Anterior cingulate cortex (tissue), 58 donors: ENCODE results near the gene LCA5.
"Not testable (repeated sequence)": the region's sequence is repeated elsewhere in the genome, so short reads cannot be mapped to it uniquely, and the experiment has no call there.

Experiments
- DNase-seq, 58 donors: peaks; one replicate each; lab custom pipeline; 2025; lab: John Stamatoyannopoulos, UW

LCA5 gene

DNA sequence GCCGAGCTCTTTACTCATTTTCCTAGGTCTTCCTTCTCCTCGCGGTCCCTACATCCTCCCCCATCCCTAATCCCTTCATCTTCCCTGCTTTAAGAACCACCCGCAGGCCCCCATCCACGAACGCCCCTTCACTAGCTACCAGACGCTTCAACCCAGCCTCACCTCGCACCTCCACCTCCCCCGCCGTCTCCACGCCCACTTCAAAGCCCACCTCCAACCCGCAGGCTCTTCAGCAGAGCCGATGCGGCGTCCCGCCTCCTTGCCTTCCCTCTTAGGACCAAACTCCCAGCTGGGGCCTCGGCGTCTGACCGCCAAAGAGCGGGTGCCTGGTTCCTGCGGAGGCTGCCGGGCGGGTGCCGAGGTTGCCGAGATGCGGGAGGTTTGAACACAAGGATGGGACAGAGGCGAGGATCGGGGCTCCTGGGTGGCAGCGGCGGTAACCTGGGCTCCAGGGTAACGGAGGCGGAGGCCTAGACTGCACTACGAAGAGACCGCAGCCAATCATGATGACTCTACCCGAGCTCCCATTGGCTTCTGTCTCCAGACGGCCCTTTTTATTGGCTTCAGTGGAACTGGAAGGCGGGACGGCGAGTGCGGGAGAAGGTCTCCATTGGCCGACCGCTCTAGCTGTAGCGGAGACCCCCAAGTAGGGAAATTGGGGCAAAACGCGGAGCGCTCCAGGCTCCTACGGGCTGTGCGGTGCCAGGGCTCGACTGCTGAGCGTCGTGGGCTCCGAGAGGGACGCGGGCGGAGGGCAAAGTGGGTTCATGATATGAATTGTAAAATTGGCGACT is at the start of gene LCA5:
Gene LCA5, minus strand, starts transcription at position 477 of the 794 bp plus-strand sequence. CDS start 18,536 bp downstream, outside the sequence.
- DNase-seq: peak; percentile 49 to 98 (median 95)

DNA sequence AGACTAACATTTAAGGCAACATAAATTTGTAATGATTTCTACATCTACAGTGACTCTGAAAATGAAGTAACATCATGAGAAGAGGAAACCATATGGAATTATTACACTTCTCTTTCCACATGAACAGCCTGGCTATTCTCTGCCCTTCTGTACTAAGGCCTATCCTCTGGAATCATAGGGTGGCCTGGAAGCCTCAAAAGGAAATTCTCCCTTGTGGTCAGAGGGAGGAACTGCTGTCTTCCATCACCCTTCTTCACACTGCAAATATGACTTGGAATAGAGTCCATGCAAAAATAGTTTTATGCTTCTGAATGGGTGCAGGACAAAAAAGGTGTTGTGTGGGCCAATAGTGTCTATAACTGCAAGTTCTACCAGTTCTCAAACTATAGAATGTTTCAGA is 49.3 kb upstream of the LCA5 start:
- DNase-seq: no peak

DNA sequence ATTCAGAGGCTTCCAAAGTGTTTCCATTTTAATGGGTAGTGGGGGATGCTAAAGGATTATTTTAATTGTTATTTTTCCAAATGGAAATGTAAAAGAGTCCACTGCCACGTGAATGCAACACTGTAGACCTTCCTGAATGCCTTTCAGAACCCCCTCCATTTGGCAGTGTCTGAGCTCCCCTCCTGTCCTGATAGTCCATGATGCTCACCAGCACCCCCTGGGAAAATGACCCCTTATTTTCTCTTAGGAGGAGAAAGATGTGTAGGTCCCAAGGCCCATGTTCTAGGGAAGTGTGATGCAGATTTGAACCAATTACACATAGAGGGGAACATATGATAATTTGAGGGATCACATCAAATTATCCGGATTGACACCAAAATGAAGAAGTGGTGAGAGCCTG is 47.1 kb upstream of the LCA5 start:
- DNase-seq: no peak

DNA sequence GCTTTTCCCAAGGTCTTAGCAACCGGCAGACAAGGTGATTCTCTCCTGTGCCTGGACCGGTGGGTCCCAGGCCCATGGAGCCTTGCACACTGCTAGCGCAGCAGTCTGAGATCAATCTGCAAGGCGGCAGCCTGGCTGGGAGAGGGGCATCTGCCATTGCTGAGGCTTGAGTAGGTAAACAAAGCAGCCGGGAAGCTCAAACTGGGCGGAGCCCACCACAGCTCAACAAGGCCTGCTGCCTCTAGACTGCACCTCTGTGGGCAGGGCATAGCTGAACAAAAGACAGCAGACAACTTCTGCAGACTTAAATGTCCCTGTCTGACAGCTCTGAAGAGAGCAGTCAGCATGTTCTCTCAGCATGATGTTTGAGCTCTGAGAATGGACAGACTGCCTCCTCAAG is 40.7 kb upstream of the LCA5 start:
- DNase-seq: not testable (repeated sequence)

DNA sequence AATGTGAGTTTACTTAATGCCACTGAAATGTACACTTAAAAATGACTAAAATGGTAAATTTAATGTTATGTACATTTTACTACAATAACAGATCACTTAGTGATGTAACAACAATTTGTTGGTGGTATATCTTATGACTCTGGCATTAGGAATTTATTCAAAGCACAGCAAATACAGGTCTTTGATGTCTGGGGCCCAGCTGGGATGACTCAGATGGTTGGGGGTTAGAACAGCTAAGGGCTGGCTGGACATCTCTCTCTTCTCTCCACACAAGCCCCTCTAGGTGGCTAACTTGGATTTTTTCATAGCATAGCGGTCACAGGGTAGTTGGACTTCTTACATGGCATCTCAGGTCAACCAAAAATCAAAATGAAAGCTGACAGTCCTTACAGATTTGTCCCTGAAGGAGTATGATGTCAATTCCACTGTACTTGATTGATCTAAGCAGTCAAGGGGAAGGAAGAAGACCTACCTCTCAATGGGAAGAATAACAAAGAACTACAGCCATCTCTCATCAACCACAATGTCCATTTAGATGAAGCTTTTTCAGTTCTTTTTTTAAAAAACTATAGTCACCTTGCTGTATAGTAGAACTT is 37.5 kb upstream of the LCA5 start:
- no peak for DNase-seq

DNA sequence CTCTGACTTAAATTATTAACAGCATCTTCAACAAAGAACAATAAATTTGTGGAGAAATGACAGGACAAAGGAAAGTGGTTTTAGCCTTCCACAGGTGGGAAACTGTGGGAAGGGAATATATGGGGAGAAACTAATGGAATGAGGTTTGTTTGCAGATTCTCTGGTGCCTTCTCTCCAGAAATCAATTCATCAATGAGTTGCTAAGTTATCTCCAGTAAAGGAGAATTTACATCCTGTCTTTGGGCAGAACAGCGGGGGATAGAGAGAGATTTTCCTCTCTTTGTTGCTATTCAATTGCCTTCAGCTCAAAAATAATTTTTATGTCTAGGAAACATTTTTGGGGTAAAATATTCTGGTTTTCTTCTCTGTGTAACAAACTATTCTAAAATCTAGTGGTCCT is 36.9 kb upstream of the LCA5 start:
- DNase-seq: no peak

DNA sequence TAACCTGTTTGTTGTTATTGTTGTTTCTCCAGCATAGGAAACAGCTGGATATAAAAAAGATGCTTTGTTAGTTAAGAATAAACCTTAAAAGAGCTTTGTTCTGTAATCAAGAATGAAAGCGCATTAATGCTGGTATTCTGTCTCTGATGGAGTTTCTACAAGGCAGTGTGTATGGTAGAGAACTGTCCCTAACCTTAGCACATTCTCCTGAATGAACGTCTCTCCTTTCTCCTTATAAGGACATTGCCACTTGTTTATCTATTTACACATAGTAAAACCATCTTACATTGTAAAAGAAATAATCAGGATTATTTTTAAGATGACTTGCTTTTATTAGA is 33.8 kb upstream of the LCA5 start:
- no peak for DNase-seq

DNA sequence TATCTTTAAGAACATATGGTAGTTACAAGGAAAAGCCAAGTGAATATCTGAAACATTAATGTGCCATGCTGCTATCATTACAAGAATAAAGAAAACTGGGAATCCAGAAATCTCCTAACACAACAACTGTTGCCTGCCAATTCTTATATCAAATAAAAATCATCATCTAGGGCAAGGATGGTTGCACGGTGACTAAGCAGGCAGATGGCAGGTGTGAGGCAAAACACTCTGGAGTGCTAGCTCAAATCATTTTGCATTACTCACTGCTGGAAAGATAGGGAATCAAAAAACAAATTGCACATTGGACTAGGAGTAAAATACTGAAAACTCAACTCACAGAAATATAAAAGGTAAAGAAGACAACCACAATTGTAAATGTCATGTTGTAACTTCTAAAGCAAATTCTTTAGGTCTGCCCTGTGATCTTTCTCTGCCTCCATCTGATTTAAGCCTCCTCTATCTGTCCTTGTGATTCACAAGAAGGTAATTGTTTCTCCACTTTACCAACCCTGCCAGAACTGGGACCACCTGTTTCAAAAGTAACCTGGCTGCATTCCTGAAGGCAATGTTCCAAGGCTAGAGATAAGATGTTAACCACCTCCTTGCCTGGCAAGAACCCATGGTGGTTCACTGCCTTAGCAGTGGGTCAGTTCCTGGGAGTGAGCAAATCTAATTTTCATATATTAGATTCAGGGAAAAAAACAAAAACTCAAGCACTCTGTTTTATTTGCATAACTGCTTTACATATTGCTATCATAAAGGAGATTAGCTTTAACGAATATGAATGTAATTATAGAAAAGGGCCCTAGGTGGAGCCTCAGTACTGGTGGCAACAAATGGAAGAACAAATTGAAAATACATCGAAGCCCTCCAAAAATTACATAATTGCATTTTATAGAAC is 33.1 kb upstream of the LCA5 start:
- peak in 22 of 58 donors; percentile 1 to 62 (median 20) for DNase-seq

DNA sequence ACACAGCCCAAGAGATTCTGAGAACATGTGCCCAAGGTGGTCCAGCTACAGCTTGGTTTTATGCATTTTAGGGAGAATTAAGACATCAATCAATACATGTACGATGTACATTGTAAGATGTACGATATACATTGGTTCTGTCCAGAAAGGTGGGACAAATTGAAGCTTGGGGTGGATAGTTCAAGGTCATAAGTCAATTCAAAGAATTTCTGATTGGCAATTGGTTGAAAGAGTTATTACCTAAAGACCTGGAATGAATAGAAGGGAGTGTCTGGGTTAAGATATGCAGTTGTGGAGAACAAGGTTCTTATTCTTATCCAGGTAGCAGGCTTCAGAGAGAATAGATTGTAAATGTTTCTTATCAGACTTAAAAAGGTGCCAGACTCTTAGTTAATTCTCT is 31.8 kb upstream of the LCA5 start:
- DNase-seq: no peak

DNA sequence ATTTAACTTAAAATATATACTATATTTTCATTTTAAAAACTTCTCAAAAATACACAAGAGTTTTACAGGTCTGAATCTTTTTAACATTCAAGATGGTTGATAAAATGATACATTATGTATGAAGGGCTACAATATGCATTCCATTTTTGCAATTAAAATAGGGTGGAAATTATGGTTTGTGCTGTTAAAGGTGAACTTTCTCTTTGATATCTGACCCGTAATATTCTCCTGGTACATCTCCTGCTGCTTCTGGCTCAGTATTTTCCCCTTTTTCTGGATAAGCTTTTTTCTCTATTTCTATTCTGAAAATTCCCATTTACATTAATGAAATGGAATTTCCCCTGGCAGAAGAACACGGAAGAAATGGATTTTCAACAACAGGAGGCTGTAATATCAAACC is 27.4 kb upstream of the LCA5 start:
- DNase-seq: no peak

DNA sequence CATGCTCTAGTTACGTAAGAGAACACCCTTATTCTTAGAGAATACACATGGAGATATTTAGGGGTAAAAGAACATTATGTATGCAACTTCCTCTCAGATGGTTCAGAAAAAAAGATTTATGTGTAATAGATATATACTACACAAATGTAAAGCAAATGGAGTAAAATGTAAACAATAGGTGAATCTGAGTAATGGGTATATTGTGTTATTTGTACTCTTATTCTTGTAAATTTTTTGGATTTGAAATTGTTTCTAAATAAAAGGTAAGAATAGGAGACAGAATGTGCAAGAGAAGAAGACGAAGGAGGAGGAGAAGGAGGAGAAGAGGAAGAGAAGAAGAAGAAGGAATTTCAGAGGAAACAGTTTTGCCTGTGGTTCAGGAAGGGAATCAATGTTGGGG is 22.5 kb upstream of the LCA5 start:
- DNase-seq: no peak

DNA sequence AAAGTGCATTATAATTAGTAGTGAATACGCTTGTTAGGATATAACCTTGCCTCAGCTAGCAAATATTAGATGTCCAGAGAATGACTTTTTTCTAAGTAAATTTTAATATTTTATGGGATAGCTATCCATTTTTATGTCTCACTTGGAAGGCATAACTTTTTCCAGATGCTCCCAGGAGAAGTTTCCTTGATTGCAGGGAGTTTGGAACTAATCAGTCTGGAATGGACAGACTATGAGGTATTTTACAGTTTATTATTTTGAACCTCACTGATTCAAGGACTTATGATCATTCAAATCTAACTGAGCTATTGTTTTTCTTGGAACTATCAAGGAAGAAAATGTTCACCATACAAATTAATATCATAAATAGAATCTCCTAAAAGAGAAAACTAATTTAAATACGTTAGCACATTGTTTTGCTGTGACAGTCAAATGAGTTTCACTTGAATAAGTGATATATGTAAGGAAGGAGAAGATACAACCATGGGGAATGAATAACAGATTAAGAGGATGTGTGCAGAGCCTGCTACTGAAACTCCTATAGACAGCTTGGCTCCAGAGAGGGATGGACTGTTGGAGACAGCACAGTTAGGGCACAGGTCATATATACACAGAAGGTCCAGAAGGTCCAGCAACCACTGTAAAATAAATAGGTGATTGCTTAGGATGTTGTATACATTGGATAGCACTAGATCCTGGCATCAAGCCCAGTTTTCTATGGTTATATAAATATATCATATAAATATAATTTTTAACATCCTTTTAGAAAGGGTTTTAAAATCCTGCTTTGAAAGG is 20.6 kb upstream of the LCA5 start:
- DNase-seq: no peak

DNA sequence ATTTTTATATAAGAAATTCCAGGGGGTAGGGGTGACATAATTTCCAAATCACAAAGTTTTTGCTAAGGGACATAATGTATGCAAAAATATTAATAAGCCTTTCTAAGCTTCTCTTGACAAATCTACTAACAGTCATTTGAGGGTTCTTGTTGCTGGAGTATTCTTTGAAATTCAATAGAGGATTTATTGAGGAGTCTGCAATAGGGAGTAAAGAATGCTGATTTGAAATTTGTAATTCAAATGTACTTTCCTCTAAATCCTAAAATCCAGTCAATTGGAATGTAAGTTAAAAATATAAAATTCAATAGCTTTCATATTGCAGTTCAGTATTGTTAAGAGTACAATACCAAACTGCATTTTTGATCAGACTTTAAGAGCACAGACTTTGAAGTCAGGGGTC is 17.1 kb upstream of the LCA5 start:
- DNase-seq: no peak

DNA sequence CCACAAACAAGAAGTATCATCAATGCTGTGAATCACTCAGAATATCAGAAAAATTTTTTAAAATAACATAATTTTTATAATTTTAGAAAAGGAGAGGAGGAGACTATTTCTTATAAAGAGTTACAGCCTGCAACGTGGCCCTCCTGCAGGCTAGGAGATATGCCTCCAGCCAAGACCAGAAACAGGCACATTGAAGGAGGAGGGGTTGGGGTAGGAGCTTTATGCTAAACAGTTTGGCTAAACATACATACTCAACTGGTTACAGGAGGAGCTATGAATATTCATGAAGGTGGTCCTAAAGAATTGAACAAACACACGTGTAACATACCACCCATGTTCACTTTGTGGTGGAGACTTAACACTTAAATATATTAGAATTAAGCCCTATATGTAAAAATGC is 14.2 kb upstream of the LCA5 start:
- DNase-seq: no peak

DNA sequence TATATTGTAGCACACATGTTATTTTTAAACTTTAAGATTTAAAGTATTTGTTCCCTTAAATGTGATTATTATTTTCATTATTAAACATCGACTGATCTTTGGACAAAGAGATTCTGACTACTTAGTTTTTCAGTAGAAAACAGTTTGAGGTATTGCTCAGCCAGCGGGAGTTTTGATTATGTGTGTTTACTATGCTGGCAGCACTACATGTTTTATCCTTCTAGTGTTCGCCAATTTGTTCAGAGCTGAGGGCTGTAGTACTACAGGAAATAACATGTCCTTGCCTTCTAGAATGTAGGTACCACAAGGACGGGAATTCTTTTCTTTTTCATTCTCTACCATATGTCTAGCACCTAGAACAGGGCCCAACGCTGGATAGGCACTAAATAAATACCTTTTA is 11.1 kb upstream of the LCA5 start:
- DNase-seq: no peak

DNA sequence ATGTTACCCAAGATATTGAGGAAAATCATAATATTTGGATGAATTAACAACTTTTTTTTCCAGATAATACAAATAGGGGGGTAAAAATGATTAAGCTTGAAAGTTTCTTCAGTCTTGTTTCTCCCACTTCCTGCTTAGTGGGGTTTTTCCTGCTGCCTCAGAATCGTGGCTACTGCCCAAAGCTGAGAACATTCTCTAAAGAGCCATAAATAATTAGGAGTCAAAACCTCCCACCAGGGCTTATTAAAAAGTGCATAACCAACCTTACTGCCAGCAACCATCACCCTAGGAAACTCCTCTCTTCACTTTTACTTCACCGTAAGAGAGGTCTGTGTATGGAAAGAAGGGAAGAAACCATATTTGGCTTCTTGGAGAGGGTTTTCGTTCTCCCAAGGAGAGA is 9.0 kb upstream of the LCA5 start:
- peak in 1 of 58 donors; percentile 17 for DNase-seq

DNA sequence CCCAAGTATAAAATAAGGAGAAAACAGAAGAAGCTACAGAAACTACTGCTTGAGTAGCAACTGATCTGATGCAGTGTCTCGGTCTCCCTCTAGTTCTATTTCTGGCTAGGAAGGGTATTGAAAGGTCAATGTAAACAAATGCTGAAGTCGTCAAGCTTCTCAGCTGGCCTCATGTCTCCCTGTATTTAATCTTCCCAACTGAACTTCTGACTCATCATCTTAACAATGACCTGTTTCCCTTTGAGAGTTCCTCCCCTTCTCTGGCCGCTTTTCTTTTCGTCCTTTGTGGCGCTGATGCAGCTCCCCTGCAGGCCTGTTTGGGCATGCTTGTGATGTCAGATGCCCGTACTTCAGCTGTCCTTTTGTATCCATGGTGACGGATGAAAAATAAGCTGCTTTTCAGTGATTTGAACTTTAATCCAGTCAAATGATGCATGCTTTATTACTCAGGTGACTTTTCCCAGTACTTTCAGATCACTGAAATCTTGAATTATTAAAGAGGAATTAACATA is 7.8 kb upstream of the LCA5 start:
- peak in 53 of 58 donors; percentile 10 to 89 (median 53) for DNase-seq

DNA sequence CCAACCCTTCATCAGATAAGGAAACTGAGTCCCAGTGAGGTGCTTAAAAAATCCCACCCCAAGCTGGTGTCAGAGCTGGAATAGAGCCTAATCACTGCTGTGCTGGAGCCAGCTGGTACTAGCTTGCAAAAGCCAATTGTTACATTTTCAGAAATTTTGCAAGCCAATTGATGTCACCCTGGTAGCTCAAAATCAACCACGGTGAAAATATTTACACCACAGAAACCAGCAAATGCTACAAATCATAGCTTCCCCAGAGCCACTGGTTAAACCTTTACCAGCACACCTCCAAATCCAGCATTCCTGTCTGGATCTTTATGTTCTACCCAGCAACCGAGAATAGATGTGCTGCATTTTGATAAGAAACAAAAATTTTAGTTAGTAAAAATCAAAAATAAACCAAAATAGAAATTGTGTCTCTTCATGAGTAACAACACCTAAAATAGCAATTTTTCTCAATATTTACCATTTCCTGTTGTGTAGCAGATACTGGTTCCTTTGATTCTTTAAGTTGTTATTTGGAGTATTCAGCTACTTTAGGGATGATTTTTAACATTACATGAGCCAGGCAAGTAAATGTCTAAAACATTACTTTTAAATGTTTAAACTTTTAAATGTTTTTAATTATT is 7.2 kb upstream of the LCA5 start:
- DNase-seq: peak in 26 of 58 donors; percentile 4 to 41 (median 22)

DNA sequence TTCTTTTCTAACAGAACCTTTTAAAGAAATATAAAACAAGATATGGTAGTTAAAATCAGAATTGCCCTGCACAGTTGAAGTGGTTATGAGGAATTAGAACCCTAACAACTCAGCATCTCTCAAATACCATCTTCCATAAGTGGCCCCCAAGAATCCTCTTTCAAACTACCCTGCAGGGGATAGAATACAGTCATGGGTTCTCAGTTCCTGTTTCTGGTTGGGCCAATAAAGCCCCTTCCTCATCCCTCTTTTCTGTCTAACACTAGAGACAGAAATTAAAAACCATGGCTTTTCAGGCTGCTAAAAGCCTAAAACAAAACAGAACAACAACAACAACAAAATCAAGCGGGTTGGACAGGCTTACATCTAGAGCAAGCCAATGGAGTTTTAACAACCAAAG is 6.7 kb upstream of the LCA5 start:
- no peak for DNase-seq

DNA sequence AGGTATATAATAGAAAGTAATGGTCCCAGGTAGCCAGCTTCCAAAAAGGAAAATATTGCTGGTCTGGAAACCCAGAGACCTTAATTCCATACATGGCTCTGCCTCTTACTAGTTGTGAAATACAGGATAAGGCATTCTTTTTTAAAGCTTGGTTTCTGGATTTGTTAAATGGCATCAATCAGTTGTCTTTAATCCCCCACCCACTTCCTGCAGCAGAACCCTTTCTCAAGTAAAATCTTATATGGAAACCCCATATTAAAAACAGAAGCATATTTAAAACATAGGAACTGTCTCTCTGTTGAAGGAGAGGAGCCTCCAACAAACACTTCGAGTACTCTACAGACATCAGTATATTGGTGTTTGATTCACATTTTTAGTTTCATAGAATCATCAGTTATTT is 6.2 kb upstream of the LCA5 start:
- no peak for DNase-seq
